ENCODE results near the gene ZNF33B. TPM values are rescaled to one million over a fixed set of nuclear protein-coding genes. Genes with fewer than 3 reads are reported as not detected.

ZNF33B gene
- total RNA-seq, 4 donors from 2014 or later, result 14.7 to 35.9 (median 17.8) TPM

DNA sequence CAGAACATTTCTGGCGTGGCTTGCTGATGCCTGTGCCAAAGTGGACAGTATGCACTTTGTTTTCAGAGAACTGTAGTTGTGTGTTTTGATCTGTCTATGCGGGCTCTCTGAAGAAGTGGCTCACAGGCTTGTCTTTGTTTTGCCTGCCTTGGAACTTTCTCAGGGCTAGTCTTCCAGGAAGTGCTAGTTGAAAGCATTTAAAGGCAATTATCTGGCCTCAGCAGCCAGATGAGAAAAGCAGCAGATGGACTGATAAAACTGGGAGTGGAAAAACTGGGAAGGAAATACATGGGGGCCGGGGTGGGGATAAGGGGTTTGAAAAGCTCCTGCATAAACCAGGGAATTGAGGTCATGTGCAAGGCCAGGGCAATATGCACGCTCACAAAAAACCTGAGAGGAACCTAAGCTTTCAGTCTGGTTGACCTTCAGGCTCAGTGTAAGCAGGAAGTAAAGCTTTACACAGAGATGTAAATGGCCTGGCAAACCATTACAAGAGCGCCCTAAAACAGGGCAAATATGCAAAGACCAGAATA is 94.5 kb downstream of the ZNF33B start:
- 80 to 91% methylated on average over 5 of the region's 5 CpGs for WGBS, 2 donors
- no peak for DNase-seq (ENCODE audit: low spot score in 2 of 2)
- intact Hi-C loops (cut with DNase I; ENCODE audit: low total_unique reads), result no loop called here
- TF ChIP-seq, protein P1, sequence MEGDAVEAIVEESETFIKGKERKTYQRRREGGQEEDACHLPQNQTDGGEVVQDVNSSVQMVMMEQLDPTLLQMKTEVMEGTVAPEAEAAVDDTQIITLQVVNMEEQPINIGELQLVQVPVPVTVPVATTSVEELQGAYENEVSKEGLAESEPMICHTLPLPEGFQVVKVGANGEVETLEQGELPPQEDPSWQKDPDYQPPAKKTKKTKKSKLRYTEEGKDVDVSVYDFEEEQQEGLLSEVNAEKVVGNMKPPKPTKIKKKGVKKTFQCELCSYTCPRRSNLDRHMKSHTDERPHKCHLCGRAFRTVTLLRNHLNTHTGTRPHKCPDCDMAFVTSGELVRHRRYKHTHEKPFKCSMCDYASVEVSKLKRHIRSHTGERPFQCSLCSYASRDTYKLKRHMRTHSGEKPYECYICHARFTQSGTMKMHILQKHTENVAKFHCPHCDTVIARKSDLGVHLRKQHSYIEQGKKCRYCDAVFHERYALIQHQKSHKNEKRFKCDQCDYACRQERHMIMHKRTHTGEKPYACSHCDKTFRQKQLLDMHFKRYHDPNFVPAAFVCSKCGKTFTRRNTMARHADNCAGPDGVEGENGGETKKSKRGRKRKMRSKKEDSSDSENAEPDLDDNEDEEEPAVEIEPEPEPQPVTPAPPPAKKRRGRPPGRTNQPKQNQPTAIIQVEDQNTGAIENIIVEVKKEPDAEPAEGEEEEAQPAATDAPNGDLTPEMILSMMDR (IDR thresholded peaks at IDR 0.05), result no peak
- TF ChIP-seq POLR2A (IDR thresholded peaks at IDR 0.05), result no peak
- no peak overlapping the region for H3K4me3 ChIP-seq (ENCODE audit: low read depth, poor library complexity, severe bottlenecking)

Other genes starting within 250 kb of the ZNF33B start
- gene BMS1, start 144.2 kb upstream of the ZNF33B start, total RNA-seq, result 10 to 100 TPM; 13.4 to 17.7 (median 17.2) TPM

Data from lower leg skin (tissue), 4 donors.